ENCODE measurements around the gene CNTNAP2. TPM values are rescaled to one million over a fixed set of nuclear protein-coding genes. Genes with fewer than 3 reads are reported as not detected.

Gene CNTNAP2
- total RNA-seq, 1 experiment from 2014 or later = 42.5 TPM

DNA sequence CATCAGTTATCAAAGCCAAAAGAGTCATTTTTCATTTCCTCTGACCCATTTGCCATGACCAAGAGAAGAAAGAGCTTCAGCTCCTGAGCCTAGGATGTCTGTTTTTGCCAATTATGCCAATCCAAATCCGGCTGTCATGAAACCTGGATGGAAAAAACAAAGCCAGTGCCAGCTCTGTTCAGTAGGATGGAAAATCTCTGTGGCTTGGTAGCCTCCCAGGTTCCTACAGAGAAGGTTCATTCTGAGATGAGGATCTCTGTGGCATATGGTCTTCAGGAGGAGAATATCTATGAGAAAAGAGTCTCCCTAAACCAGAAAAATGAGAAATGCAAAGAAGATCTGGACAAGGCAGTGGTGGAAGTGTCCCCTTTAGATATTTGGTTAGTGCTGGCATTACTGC lies 475.4 kb downstream of the CNTNAP2 start:
- no peaks in the 10 kb centered on the region for H3K36me3 Mint-ChIP-seq (ENCODE audit: insufficient read depth, unreplicated experiment)
- intact Hi-C loops (cut with micrococcal nuclease; ENCODE audit: unreplicated experiment) = no loop called here
- no peaks in the 10 kb centered on the region for H3K4me1 Mint-ChIP-seq (ENCODE audit: low read depth, unreplicated experiment)
- no peak for DNase-seq
- no peaks in the 10 kb centered on the region for H3K9me3 ChIP-seq
- no peaks in the 10 kb centered on the region for H3K27me3 Mint-ChIP-seq (ENCODE audit: insufficient read depth, unreplicated experiment)
- no TSS peak for BruUV-seq (replicated peaks)
- CTCF ChIA-PET = no interaction called here
- no peaks in the 10 kb centered on the region for H3K9me3 Mint-ChIP-seq (ENCODE audit: unreplicated experiment)
- no peaks in the 10 kb centered on the region for H3K36me3 ChIP-seq (ENCODE audit: control insufficient read depth, insufficient read depth, low read length)
- H3K4me3 ChIP-seq (ENCODE audit: low read depth, low read length) = no peak overlapping the region
- H3K27me3 ChIP-seq (replicated peaks; ENCODE audit: control insufficient read depth, insufficient read depth, low read length) = no peaks in the 10 kb centered on the region
- no peak overlapping the region for H3K4me3 Mint-ChIP-seq (ENCODE audit: unreplicated experiment)
- no peak for TF ChIP-seq CTCF (IDR thresholded peaks at IDR 0.05; ENCODE audit: insufficient read depth in 1 of 2, low read depth in 1 of 2, low read length in 1 of 2, severe bottlenecking in 1 of 2, unreplicated experiment in 1 of 2)
- H3K27ac Mint-ChIP-seq (ENCODE audit: unreplicated experiment) = no peak overlapping the region
- no peaks in the 10 kb centered on the region for H3K4me1 ChIP-seq
- POLR2A ChIA-PET = no interaction called here

DNA sequence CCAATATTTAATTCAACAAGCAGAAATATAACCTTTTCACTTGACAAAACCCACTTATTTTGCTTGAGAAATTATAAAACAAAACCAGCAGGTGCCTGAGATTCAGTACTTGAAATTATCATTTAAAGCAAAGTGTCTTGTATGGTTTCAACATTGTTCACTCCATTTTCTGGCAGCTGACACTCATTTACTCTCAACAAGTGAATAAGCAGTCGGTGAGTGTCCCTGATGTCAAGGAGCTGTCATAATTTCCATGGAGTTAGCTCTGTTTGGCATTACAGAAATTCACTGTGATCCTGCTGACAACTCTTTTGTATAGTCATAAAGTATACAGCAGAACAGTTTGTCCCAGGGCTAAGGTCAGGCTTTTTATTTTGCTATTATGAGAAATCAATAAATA lies 490.0 kb downstream of the CNTNAP2 start:
- TF ChIP-seq CTCF (IDR thresholded peaks at IDR 0.05; ENCODE audit: insufficient read depth in 1 of 2, low read depth in 1 of 2, low read length in 1 of 2, severe bottlenecking in 1 of 2, unreplicated experiment in 1 of 2) = no peak
- H3K4me1 Mint-ChIP-seq (ENCODE audit: low read depth, unreplicated experiment) = no peaks in the 10 kb centered on the region
- no TSS peak for BruUV-seq (replicated peaks)
- no peaks in the 10 kb centered on the region for H3K9me3 Mint-ChIP-seq (ENCODE audit: unreplicated experiment)
- Histone ChIP-seq H3K36me3 (ENCODE audit: control insufficient read depth, insufficient read depth, low read length) (no peaks in the 10 kb centered on the region), H3K4me3 (ENCODE audit: low read depth, low read length) (no peak overlapping the region), H3K27me3 (replicated peaks; ENCODE audit: control insufficient read depth, insufficient read depth, low read length) (no peaks in the 10 kb centered on the region), H3K9me3 (no peaks in the 10 kb centered on the region), H3K4me1 (no peaks in the 10 kb centered on the region)
- no peak overlapping the region for H3K4me3 Mint-ChIP-seq (ENCODE audit: unreplicated experiment)
- H3K36me3 Mint-ChIP-seq (ENCODE audit: insufficient read depth, unreplicated experiment) = no peaks in the 10 kb centered on the region
- POLR2A ChIA-PET = interaction anchor here (0.6 kb wide), 1 partner anchor 169 kb away, joined by 3 read pairs; no protein-coding TSS in a partner anchor
- intact Hi-C loops (cut with micrococcal nuclease; ENCODE audit: unreplicated experiment) = no loop called here
- DNase-seq = no peak
- H3K27ac Mint-ChIP-seq (ENCODE audit: unreplicated experiment) = no peak overlapping the region
- CTCF ChIA-PET = no interaction called here
- no peaks in the 10 kb centered on the region for H3K27me3 Mint-ChIP-seq (ENCODE audit: insufficient read depth, unreplicated experiment)

DNA sequence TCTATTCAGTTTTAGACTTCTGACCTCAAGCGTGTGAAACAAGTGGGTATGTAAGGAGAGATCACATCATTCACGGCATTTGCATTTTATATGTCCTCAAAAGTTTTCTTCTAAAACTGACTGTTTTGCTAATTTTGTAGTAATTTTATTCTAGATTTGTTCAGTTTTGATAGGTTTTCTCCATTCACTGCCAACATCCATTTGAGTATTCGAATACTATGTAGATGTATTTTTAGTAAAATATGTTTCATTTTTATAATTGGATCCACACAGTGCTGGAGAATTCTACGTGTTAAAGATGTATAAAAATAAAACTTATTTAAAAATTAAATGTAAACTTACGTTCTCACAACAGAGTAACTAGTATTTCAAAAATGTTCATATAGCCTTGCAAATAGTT lies 503.0 kb downstream of the CNTNAP2 start:
- ChIA-PET POLR2A (no interaction called here), CTCF (no interaction called here)
- Mint-ChIP-seq H3K36me3 (ENCODE audit: insufficient read depth, unreplicated experiment) (no peaks in the 10 kb centered on the region), H3K9me3 (ENCODE audit: unreplicated experiment) (no peaks in the 10 kb centered on the region), H3K4me3 (ENCODE audit: unreplicated experiment) (no peak overlapping the region), H3K27ac (ENCODE audit: unreplicated experiment) (no peak overlapping the region), H3K27me3 (ENCODE audit: insufficient read depth, unreplicated experiment) (no peaks in the 10 kb centered on the region), H3K4me1 (ENCODE audit: low read depth, unreplicated experiment) (no peaks in the 10 kb centered on the region)
- Histone ChIP-seq H3K9me3 (no peaks in the 10 kb centered on the region), H3K4me1 (no peaks in the 10 kb centered on the region), H3K27me3 (replicated peaks; ENCODE audit: control insufficient read depth, insufficient read depth, low read length) (no peaks in the 10 kb centered on the region), H3K36me3 (ENCODE audit: control insufficient read depth, insufficient read depth, low read length) (no peaks in the 10 kb centered on the region), H3K4me3 (ENCODE audit: low read depth, low read length) (no peak overlapping the region)
- BruUV-seq (replicated peaks) = no TSS peak
- intact Hi-C loops (cut with micrococcal nuclease; ENCODE audit: unreplicated experiment) = no loop called here
- DNase-seq = no peak
- TF ChIP-seq CTCF (IDR thresholded peaks at IDR 0.05; ENCODE audit: insufficient read depth in 1 of 2, low read depth in 1 of 2, low read length in 1 of 2, severe bottlenecking in 1 of 2, unreplicated experiment in 1 of 2) = no peak

All from Caco-2 (cell line).